ENCODE results near the gene IL23R.
A peak's percentile ranks its signal among the peaks of the same experiment; 100 is the strongest.

IL23R gene

DNA sequence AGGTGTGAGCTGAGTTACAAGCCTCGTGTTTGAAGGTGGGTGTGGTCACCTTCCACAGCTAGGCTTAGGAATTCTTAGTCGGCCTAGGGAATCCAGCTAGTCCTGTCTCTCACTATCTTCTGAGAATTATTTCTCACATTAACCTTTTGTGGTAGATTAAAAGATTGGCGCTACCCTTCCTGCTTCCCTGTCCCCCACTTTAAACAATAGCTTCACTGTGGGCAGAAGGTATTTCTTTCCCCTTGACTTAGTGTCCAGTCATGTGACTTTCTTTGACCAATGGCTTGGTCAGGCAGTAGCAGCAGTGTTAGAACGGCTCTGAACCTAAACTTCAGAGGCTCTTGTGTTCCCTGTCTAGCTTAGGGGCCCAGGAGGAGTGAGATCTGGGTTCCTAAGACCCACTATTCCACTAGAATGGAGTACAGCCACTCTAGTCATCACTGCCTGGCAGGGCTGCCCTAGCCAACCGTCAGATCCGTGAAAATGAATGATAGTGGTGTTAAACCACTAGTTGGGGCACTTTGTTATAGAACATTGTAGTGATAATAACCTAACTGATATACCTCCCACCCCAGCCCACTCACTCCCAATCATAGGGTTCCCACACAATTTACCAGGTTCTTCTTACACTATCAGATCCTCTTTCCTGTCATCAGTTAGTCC, 17.6 kb upstream of the IL23R start:
- TF ChIP-seq, protein P1, sequence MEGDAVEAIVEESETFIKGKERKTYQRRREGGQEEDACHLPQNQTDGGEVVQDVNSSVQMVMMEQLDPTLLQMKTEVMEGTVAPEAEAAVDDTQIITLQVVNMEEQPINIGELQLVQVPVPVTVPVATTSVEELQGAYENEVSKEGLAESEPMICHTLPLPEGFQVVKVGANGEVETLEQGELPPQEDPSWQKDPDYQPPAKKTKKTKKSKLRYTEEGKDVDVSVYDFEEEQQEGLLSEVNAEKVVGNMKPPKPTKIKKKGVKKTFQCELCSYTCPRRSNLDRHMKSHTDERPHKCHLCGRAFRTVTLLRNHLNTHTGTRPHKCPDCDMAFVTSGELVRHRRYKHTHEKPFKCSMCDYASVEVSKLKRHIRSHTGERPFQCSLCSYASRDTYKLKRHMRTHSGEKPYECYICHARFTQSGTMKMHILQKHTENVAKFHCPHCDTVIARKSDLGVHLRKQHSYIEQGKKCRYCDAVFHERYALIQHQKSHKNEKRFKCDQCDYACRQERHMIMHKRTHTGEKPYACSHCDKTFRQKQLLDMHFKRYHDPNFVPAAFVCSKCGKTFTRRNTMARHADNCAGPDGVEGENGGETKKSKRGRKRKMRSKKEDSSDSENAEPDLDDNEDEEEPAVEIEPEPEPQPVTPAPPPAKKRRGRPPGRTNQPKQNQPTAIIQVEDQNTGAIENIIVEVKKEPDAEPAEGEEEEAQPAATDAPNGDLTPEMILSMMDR (IDR thresholded peaks at IDR 0.05; ENCODE audit: low read depth, low read length): no peak

DNA sequence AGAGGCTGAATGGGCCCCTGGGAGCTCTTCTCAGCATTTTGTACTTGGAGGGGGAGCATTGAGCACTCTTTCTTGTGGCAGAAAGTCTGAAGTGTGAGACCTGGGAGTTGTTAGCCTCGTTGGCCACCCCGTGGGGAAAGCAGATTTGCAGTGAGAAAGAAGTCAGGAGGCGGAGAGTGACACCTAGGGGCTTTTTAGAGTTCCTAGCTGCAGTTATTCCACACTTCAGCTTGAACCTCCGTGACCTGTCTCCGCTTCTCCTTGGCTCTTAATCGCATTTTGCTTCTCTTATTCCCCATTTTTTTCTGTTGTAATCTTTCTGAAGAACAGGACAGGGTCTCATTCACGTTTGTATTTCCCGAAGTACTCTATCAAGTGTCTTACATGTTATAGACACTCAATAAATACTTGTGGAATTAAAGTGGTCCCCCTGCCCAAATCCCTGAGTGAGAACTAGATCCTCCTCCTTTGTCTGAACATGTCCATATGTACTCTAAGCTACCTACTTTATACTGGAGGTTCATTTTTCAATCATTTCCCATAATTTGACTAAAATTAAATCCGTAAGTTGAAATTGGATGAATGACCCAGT, 17.0 kb upstream of the IL23R start:
- no peak overlapping the region for H3K4me3 ChIP-seq (ENCODE audit: low read depth, low read length)
- TF ChIP-seq, protein P1 (IDR thresholded peaks at IDR 0.05; ENCODE audit: low read depth, low read length): peak; percentile 74

More for the DNA sequence above, 17.6 kb upstream of the IL23R start:
- H3K4me3 ChIP-seq (ENCODE audit: low read depth, low read length): no peak overlapping the region

DNA sequence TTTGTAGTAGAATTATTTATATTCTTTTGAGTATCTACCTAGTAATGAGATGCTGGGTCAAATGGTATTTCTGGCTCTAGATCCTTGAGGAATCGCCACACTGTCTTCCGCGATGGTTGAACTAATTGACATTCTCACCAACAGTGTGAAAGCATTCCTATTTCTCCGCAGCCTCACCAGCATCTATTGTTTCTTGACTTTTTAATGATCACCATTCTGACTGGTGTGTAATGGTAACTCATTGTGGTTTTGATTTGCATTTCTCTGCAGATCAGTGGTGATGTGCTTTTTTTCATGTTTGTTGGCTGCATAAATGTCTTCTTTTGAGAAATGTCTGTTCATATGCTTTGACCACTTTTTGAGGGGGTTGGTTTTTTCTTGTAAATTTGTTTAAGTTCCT, 15.3 kb upstream of the IL23R start:
- TF ChIP-seq, protein P1 (IDR thresholded peaks at IDR 0.05; ENCODE audit: low read depth, low read length): no peak
- no peak overlapping the region for H3K4me3 ChIP-seq (ENCODE audit: low read depth, low read length)

DNA sequence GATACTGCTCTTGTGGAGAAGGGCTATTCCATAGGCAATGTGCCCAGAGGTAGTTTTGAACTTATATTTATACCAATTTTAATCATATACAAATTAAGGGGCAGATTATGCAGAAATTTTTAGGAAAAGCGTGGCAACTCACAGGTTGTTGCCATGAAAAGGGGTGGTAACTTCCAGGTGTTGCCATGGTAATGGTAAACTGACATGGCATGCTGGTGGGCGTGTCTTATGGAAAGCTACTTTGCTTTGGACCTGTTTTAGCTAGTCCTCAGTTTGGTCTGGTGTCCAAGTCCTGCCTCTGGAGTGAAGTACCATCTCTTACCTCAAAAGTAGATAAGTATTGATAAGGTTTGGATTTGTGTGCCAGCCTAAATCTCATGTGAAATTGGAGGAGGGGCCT, 7.9 kb upstream of the IL23R start:
- TF ChIP-seq, protein P1 (IDR thresholded peaks at IDR 0.05; ENCODE audit: low read depth, low read length): no peak
- no peak overlapping the region for H3K4me3 ChIP-seq (ENCODE audit: low read depth, low read length)

DNA sequence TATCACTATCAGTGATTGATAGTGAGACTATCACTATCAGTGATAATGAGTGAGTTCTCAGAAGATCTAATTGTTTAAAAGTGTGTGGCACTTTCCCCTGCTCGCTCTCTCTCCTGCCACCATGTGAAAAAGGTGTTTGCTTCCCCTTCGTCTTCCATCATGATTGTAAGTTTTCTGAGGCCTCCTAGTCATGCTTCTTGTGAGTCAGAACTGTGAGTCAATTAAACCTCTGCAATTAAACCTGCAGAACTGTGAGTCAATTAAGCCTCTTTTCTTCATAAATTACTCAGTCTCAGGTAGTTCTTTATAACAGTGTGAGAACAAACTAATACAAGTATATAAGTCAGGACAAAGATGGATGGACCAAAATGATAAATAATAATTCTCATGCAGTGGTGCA, 7.0 kb upstream of the IL23R start:
- no peak overlapping the region for H3K4me3 ChIP-seq (ENCODE audit: low read depth, low read length)
- TF ChIP-seq, protein P1 (IDR thresholded peaks at IDR 0.05; ENCODE audit: low read depth, low read length): no peak

DNA sequence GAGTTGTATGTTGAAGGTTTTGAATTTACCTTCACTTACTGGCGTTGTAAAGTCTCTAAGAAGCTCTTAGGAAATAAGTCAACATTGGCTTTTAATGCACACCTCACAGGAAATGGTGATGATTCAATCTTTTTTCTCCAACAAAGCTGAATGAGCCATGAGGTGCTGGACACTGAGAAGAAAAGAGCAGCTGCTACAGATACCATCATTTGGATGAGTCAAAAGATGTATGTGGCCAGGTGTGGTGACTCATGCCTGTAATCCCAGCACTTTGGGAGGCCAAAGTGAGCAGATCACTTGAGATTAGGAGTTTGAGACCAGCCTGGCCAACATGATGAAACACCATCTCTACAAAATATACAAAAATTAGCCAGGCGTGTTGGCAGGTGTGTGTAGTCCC, 3.3 kb upstream of the IL23R start:
- H3K4me3 ChIP-seq (ENCODE audit: low read depth, low read length): no peak overlapping the region
- TF ChIP-seq, protein P1 (IDR thresholded peaks at IDR 0.05; ENCODE audit: low read depth, low read length): no peak

DNA sequence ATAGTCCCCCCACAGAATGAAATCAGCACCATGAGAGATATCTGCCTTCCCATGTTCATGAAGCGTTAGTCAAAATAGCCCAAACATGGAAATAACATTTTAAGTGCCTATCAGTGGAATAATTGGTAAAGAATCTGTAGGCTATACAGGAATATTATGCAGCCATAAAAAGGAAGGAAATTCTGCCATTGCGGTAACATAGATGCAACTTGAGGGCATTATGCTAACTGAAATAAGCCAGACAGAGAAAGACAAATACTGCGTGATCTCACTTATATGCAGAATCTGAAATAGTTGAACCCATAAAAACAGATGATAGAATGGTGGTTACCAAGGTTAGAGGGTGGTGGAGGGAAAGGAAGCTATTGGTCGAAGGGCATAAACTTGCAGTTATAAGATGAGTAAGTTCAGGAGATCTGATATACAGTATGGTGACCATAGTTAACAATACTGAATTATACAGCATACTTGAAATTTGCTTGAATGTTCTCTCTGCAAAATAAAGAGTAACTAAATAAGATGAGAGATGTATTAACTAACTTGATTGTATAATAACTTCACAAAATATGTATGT, 699 bp upstream of the IL23R start:
- TF ChIP-seq, protein P1 (IDR thresholded peaks at IDR 0.05; ENCODE audit: low read depth, low read length): no peak
- H3K4me3 ChIP-seq (ENCODE audit: low read depth, low read length): no peak overlapping the region
